SK-N-SH treated with all-trans-retinoic acid at 6 μM for 48 hours (cell line): ENCODE measurements around the gene ERCC5.

Source experiments
- ATAC-seq: fragments of 200-7000 bp; cut with Tn5 transposase; 3 replicates; pipeline ENCODE4 v1.9.1; 2020; ENCODE audit warnings: mild to moderate bottlenecking, moderate library complexity
- ARNTL ChIP-seq: fragments of 450-650 bp; formaldehyde crosslinking; IDR thresholded peaks from 2 replicates; pipeline ENCODE4 v1.5.0; 2020; ENCODE audit warnings: low read depth, mild to moderate bottlenecking, moderate library complexity, borderline replicate concordance
- CREB5 ChIP-seq: fragments of 250-450 bp; sonication (Bioruptor Pico); IDR thresholded peaks from 2 replicates; pipeline ENCODE4 v1.5.1; 2020; ENCODE audit warnings: low read depth, mild to moderate bottlenecking, moderate library complexity
- CSRNP3 ChIP-seq: fragments of 250-450 bp; sonication (Bioruptor Pico); IDR thresholded peaks from 2 replicates; pipeline ENCODE4 v1.5.1; 2021; ENCODE audit warnings: mild to moderate bottlenecking, moderate library complexity
- ESRRG ChIP-seq: fragments of 250-450 bp; sonication (Bioruptor Pico); IDR thresholded peaks from 2 replicates; pipeline ENCODE4 v1.6.1; 2021; ENCODE audit warnings: mild to moderate bottlenecking
- ISL1 ChIP-seq: fragments of 250-450 bp; sonication (Bioruptor Pico); IDR thresholded peaks from 2 replicates; pipeline ENCODE4 v2.1.2; 2022; ENCODE audit warnings: mild to moderate bottlenecking, moderate library complexity
- OSR1 ChIP-seq: fragments of 250-450 bp; sonication (Bioruptor Pico); IDR thresholded peaks from 2 replicates; pipeline ENCODE4 v1.8.0; 2022; ENCODE audit warnings: moderate library complexity, mild to moderate bottlenecking, inconsistent platforms
- PATZ1 ChIP-seq: fragments of 250-450 bp; sonication (Bioruptor Pico); IDR thresholded peaks from 2 replicates; pipeline ENCODE4 v1.8.0; 2020; ENCODE audit warnings: mild to moderate bottlenecking, moderate library complexity, borderline replicate concordance
- RARB ChIP-seq: fragments of 250-450 bp; sonication (Bioruptor Pico); IDR thresholded peaks from 2 replicates; pipeline ENCODE4 v1.8.0; 2021; ENCODE audit warnings: mild to moderate bottlenecking, moderate library complexity
- SNAI2 ChIP-seq: fragments of 250-450 bp; sonication (Bioruptor Pico); IDR thresholded peaks from 2 replicates; pipeline ENCODE4 v1.5.0; 2020; ENCODE audit warnings: mild to moderate bottlenecking, moderate library complexity
- TCF4 ChIP-seq: fragments of 250-450 bp; sonication (Bioruptor Pico); IDR thresholded peaks from 2 replicates; pipeline ENCODE4 v1.8.0; 2021; ENCODE audit warnings: mild to moderate bottlenecking, moderate library complexity, borderline replicate concordance
- TOX ChIP-seq: fragments of 250-450 bp; sonication (Bioruptor Pico); IDR thresholded peaks from 2 replicates; pipeline ENCODE4 v1.8.0; 2021; ENCODE audit warnings: mild to moderate bottlenecking, moderate library complexity, borderline replicate concordance
- TSHZ2 ChIP-seq: fragments of 250-450 bp; sonication (Bioruptor Pico); IDR thresholded peaks from 2 replicates; pipeline ENCODE4 v1.5.0; 2020; ENCODE audit warnings: mild to moderate bottlenecking, moderate library complexity
- ZC3H10 ChIP-seq: fragments of 250-450 bp; sonication (Bioruptor Pico); IDR thresholded peaks from 2 replicates; pipeline ENCODE4 v1.5.1; 2021; ENCODE audit warnings: mild to moderate bottlenecking, moderate library complexity
- ZFP3 ChIP-seq: fragments of 250-450 bp; sonication (Bioruptor Pico); IDR thresholded peaks from 2 replicates; pipeline ENCODE4 v1.5.0; 2020; ENCODE audit warnings: mild to moderate bottlenecking, moderate library complexity
- ZNF565 ChIP-seq: fragments of 450-650 bp; formaldehyde crosslinking; conservative IDR thresholded peaks from 2 replicates; pipeline ENCODE4 v1.5.0; 2020; ENCODE audit warnings: low read depth, mild to moderate bottlenecking, moderate library complexity
- ZNF70 ChIP-seq: fragments of 450-650 bp; formaldehyde crosslinking; IDR thresholded peaks from 2 replicates; pipeline ENCODE4 v1.5.0; 2020; ENCODE audit warnings: mild to moderate bottlenecking, moderate library complexity

ERCC5 gene

GRCh38 chr13:102812611-102813287 is 33.1 kb upstream of the ERCC5 start:
- peak; percentile 31; the same call in 2 of the 3 replicates for ATAC-seq
- no peak for TF ChIP-seq ARNTL (CRISPR knock-in tag)
- TF ChIP-seq TSHZ2: no peak
- no peak for TF ChIP-seq SNAI2 (CRISPR knock-in tag)
- no peak for TF ChIP-seq ZFP3
- TF ChIP-seq ZNF565 (CRISPR knock-in tag): no peak

- TF ChIP-seq TCF4 (CRISPR knock-in tag) (no peak), PATZ1 (CRISPR knock-in tag) (no peak), ZFP3 (no peak), RARB (CRISPR knock-in tag) (no peak)
- ATAC-seq: no peak
Measured at GRCh38 chr13:102814025-102814607, 31.7 kb upstream of the ERCC5 start.

GRCh38 chr13:102814793-102815192 is 31.0 kb upstream of the ERCC5 start:
- no peak for ATAC-seq
- no peak for TF ChIP-seq SNAI2 (CRISPR knock-in tag)
- TF ChIP-seq OSR1 (CRISPR knock-in tag): no peak
- no peak for TF ChIP-seq ZFP3
- TF ChIP-seq ESRRG (CRISPR knock-in tag): no peak
- TF ChIP-seq TOX: no peak
- no peak for TF ChIP-seq ZNF70
- no peak for TF ChIP-seq CSRNP3
- no peak for TF ChIP-seq TCF4 (CRISPR knock-in tag)

- TF ChIP-seq CREB5: peak; percentile 63; the same call in 1 of the 2 replicates
- TF ChIP-seq ISL1 (CRISPR knock-in tag): peak; percentile 90
- TF ChIP-seq ZFP3: peak; percentile 57; the same call in 1 of the 2 replicates
- TF ChIP-seq ZC3H10 (CRISPR knock-in tag): no peak
- no peak; the same call in 2 of the 3 replicates for ATAC-seq
Measured at GRCh38 chr13:102815788-102816187, 30.0 kb upstream of the ERCC5 start.

- TF ChIP-seq CREB5 (no peak), ZC3H10 (CRISPR knock-in tag) (peak; percentile 71; the same call in 1 of the 2 replicates), ISL1 (CRISPR knock-in tag) (peak; percentile 53; the same call in 1 of the 2 replicates), RARB (CRISPR knock-in tag) (no peak), TOX (no peak), CSRNP3 (no peak), ESRRG (CRISPR knock-in tag) (no peak)
- TF ChIP-seq, all 23 proteins: peak for 2
- peak; percentile 69 for ATAC-seq
Measured at GRCh38 chr13:102816708-102817107, 29.1 kb upstream of the ERCC5 start.
